Left lobe of liver (tissue), 2 donors: ENCODE data around the gene DHRS11. TPM values are rescaled to one million over a fixed set of nuclear protein-coding genes. Genes with fewer than 3 reads are reported as not detected.
A peak's percentile ranks its signal among the peaks of the same experiment; 100 is the strongest.

Source experiments
- ATAC-seq: fragments of 200-7000 bp; cut with Tn5 transposase; one replicate; pipeline ENCODE4 v1.9.1; 2020; ENCODE audit warnings: mild to moderate bottlenecking, moderate library complexity
- DNase-seq: peaks from one replicate; pipeline ENCODE4 v3.0.0-alpha.2; 2020; ENCODE audit warnings: low spot score
- total RNA-seq: library from RNA; stranded (reverse); gene quantifications from one replicate; pipeline ENCODE4 v1.2.1, GENCODE V29; 2021
- donor health status: DM: no; HTN: no; CAD: no; lungs with moderate emphysema.
- donor health status: DM: no; HTN: yes; CAD: no.

The DHRS11 gene, protein sequence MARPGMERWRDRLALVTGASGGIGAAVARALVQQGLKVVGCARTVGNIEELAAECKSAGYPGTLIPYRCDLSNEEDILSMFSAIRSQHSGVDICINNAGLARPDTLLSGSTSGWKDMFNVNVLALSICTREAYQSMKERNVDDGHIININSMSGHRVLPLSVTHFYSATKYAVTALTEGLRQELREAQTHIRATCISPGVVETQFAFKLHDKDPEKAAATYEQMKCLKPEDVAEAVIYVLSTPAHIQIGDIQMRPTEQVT
- 11.3 TPM for total RNA-seq

DNA sequence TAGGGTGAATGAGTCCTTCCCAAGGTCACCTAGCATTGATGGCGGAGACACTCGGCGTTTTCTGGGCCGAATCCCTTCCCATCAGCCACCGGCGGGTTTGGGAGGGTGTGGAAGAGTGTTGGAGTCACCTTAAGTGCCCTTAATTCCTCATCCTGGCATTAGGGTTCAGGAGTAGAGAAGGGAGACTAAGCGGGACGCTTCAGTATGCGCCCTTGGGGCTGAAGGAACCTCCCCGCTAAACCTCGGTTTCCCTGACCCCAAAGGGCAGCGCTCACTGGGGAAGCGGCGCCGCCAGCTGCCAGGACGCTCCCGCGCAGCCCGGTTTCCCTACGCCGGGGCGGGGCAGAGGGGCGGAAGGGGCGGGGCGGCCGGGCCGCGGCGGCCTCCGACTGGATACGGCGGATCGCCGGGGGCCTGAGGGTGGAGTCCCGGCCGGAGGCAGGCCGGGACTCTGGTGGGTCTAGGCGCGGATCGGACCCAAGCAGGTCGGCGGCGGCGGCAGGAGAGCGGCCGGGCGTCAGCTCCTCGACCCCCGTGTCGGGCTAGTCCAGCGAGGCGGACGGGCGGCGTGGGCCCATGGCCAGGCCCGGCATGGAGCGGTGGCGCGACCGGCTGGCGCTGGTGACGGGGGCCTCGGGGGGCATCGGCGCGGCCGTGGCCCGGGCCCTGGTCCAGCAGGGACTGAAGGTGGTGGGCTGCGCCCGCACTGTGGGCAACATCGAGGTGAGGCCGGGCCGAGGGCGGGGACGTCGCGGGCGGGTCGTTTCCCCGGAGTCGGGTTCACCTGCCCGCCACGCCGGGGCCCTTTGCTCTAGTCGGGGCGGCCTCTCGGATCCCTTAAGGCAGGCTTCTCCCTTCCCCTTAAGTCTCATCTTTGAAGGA lies at the start of gene DHRS11:
Gene DHRS11, plus strand, starts transcription at position 446 of the 882 bp plus-strand sequence. Its CDS starts 131 bp downstream, at position 577.
- peak; percentile 89 for DNase-seq
- peak; percentile 97 for ATAC-seq

- DNase-seq (no peak), ATAC-seq (no peak)
Observed at GRCh38 chr17:36542755-36543154, 48.9 kb upstream of the DHRS11 start.

- ATAC-seq, result peak; percentile 3
- no peak for DNase-seq
Observed at GRCh38 chr17:36544044-36544306, 47.7 kb upstream of the DHRS11 start.

DNA sequence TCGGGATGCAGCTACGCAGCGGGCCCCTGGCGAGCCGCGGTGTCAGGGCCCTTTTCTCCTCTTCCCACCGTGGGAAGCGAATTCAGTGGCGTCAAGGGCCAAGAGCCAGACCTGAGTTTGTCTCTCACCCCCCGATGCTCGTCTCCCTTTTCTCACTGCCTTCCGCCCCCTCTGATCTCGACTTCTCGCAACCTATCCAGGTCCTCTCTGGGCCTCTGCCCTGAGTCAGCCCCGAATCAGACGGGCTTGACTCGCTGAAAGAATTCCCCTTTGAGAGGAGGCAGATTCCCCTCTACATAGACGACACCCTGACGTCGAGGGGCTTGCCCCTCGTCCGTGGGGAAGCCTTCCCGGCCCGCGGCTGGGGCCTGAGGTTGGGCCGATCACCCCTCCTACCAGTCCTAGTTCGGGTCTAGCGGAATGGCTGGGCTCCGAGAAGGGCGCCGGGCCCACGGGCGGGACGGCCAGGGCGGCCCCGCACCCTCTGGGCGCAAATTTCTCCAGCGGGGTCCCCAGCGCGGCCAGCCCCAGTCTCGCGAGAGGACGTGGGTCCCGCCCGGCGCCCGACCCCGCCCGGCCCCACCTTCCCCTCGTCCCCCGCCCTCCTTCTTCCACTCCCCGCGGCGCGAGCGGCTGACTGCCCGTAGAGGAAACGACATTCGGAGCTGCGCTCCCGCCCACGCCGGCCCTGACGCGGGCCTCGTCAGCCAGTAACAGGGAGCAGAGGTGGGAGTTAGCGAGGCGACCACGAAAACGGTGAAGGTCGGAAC lies 47.2 kb upstream of the DHRS11 start, which contains the start of gene GGNBP2:
Gene GGNBP2, plus strand, starts transcription at position 613 of the 770 bp plus-strand sequence. CDS start 806 bp downstream, outside the sequence.
- ATAC-seq, result peak; percentile 81
- peak; percentile 92 for DNase-seq

- peak; percentile 96 for DNase-seq
- peak; percentile 67 for ATAC-seq
Observed at GRCh38 chr17:36545077-36545464, 46.6 kb upstream of the DHRS11 start.

DNA sequence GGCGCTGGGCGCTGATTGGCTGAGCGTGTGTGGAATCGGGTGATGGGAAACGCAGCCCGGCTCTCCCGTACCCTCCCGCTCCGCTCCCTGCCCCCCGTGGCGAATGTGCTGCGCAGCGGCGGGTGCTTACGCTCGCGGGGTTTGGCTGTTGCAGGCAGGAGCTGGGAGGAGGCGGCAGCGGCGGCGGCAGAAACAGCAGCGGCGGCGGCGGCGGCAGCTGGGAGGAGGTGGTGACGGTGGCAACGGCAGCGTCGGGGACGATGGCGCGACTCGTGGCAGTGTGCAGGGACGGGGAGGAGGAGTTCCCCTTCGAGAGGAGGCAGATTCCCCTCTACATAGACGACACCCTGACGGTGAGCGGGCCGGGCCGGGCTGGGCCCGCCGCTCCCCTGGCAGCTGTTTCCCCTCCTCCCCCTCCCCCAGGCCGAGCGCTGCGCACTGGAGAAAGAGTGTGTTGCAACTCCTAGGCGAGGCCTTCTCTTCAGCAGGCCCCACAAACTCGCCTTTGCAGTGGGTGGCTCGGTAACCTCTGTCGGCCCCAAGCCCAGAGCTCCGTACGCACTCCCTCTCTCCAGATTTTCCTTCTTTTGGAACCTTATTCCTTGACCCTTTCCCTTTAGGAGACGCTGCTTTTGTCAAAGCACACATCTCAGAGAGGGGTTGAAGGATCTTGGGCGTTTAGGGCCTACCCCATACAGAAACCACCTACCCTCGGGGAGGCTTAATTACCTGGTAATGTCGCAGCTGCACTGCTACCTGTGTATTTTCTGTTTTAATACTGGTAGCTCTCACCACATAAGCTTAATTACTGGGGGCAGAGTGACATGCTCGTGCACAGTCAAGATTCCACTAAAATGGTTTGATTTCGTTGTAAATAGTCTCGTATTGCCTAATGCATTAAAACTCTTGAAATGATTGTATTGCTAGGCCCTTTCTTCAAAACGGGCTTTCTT lies 45.9 kb upstream of the DHRS11 start:
- DNase-seq, result peak; percentile 83

DNA sequence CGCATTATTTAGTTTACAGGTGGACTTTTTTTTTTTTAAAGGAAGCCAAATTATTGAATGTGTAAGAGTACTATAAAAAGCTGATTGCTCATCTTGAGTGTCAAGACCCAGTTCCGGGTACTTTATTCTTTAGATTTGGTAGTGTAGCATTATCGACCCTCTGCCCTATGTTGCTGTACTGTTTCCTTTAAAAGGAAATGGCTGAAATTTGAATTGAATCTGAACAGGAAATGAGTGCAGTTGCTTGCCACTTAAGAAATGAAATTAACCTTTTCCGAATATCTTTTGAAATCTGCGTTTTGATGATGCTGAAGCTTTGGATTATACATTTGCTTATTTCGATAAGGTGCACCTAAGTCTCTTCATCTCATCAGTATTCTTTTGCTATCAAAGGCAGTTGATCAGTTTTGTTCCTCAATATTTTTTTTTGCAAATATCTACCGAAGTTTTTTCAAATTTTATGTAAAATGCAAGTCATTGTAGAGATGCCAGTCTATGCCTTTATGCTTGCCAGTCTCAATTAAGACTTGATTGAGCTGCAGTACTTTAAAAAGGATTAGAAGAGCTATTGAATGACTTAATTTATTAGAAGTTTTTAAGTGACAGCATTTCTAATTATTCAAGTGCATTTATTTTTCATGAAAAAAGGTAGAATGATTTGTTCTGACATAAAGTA lies 45.1 kb upstream of the DHRS11 start:
- DNase-seq (no peak), ATAC-seq (no peak)

More for the DNA sequence above, 45.9 kb upstream of the DHRS11 start:
- peak; percentile 81 for ATAC-seq

GRCh38 chr17:36547776-36548175 lies 43.9 kb upstream of the DHRS11 start:
- no peak for ATAC-seq
- no peak for DNase-seq

- no peak for DNase-seq
- ATAC-seq, result no peak
Observed at GRCh38 chr17:36550491-36551417, 40.9 kb upstream of the DHRS11 start.

- ATAC-seq, result no peak
Observed at GRCh38 chr17:36553459-36553858, 38.2 kb upstream of the DHRS11 start.

GRCh38 chr17:36566081-36566480 lies 25.6 kb upstream of the DHRS11 start:
- DNase-seq (no peak), ATAC-seq (no peak)

More at GRCh38 chr17:36553459-36553858, 38.2 kb upstream of the DHRS11 start:
- DNase-seq, result no peak

GRCh38 chr17:36575028-36575427 lies 16.7 kb upstream of the DHRS11 start:
- no peak for ATAC-seq

GRCh38 chr17:36576793-36577192 lies 14.9 kb upstream of the DHRS11 start:
- no peak for ATAC-seq

More at GRCh38 chr17:36575028-36575427, 16.7 kb upstream of the DHRS11 start:
- no peak for DNase-seq

DNA sequence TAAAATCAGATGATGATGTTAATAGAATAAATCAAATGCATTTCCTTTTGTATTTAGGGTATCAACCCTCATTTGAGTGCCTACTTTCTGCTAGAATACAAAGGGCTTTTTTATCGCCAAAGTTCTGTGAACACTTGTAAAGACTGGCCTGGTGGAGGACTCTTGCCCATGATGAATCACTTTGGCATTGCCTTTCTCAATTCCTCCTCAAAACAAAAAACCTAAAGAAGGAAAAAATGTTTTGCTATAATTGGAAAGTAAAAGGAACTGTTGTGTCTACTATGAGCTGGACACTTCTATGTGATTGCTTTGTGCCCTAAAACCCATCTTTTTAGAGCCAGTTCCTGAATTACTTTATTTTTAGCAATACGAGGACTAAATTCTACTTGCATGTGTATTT lies 13.0 kb upstream of the DHRS11 start:
- ATAC-seq (no peak), DNase-seq (no peak)

More at GRCh38 chr17:36576793-36577192, 14.9 kb upstream of the DHRS11 start:
- DNase-seq, result no peak

- DNase-seq, result no peak
- ATAC-seq, result peak; percentile 68
Observed at GRCh38 chr17:36583787-36584186, 7.9 kb upstream of the DHRS11 start.

- ATAC-seq (no peak), DNase-seq (no peak)
Observed at GRCh38 chr17:36586138-36586537, 5.5 kb upstream of the DHRS11 start.

GRCh38 chr17:36590082-36590481 lies 1.6 kb upstream of the DHRS11 start:
- no peak for DNase-seq
- ATAC-seq, result no peak

DNA sequence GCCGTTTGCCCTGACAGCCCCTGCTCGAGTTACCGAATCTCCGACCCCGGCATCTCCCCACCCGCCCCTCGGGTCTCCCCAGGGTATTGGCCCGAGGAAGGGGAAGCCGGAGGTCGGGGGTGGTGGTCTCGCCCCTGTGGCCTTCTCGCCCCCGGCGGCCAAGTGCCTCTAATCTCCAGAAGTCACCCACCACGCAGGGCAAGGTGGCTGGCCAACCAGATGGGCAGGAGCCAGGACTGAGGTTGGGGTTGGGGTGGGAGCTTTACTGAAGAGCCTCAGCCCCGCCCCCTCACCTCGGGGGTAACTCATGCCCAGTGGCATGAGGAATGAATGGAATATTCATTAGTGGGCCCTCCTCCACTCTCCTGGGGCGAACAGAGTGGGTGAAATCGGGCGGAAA lies 637 bp downstream of the DHRS11 start:
- peak; percentile 47 for DNase-seq
- peak; percentile 11 for ATAC-seq
